ENCODE data around the gene GRN.
A peak's percentile ranks its signal among the peaks of the same experiment; 100 is the strongest.

DNA sequence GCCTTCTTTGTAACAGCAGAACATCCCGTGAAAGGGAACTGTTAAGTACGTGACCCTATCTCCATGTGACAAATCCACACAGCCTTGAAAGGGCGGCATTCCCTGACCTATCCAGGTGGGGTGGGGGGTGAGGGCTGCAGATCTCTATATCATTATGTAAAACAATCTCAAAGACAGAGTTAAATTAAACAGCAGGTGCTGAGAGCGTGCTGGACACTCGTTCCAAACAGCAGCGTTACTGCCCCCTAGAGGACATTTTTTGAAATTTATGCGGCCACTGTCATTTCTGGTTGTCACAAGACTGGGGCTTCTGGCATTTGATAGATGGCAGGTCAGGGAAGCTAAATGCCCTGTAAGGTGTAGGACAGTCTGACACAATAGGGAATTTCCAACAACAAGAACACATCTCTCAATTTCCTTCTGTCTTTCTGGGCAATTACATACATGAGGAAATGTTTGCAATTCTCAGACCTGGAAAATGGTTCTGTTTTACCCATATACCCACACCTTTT is 13.8 kb upstream of the GRN start:
- TF ChIP-seq, protein P1, sequence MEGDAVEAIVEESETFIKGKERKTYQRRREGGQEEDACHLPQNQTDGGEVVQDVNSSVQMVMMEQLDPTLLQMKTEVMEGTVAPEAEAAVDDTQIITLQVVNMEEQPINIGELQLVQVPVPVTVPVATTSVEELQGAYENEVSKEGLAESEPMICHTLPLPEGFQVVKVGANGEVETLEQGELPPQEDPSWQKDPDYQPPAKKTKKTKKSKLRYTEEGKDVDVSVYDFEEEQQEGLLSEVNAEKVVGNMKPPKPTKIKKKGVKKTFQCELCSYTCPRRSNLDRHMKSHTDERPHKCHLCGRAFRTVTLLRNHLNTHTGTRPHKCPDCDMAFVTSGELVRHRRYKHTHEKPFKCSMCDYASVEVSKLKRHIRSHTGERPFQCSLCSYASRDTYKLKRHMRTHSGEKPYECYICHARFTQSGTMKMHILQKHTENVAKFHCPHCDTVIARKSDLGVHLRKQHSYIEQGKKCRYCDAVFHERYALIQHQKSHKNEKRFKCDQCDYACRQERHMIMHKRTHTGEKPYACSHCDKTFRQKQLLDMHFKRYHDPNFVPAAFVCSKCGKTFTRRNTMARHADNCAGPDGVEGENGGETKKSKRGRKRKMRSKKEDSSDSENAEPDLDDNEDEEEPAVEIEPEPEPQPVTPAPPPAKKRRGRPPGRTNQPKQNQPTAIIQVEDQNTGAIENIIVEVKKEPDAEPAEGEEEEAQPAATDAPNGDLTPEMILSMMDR (IDR thresholded peaks at IDR 0.05 in 2 of 3, conservative IDR thresholded peaks at IDR 0.05 in 1 of 3; ENCODE audit: borderline replicate concordance in 1 of 3, insufficient read depth in 1 of 3, low read depth in 2 of 3, low read length in 2 of 3) = peak; percentile 75 to 93 (median 88)
- TF ChIP-seq ZNF274 (IDR thresholded peaks at IDR 0.05; ENCODE audit: low read depth, low read length) (no peak), SIN3A (IDR thresholded peaks at IDR 0.05; ENCODE audit: low read depth) (no peak; the same call in 1 of the 2 replicates), POLR2A (IDR thresholded peaks at IDR 0.05; ENCODE audit: borderline replicate concordance, extremely low read depth, insufficient read depth, insufficient read length) (no peak)

All from HCT116 (cell line).